Mesangial cell (primary cell): ENCODE results near the gene RGSL1. TPM values are rescaled to one million over a fixed set of nuclear protein-coding genes. Genes with fewer than 3 reads are reported as not detected.

ENCODE experiments used
- total RNA-seq: library from RNA; depleted of rRNA; stranded (reverse); fragments of >200 nt; gene quantifications from 2 replicates; pipeline ENCODE4 v1.2.3, GENCODE V29; 2015

The RGSL1 gene
- not detected in 2 replicates for total RNA-seq

GRCh38 chr1:182450087-182450486 is at the start of gene RGSL1:
TSS of gene RGSL1 (plus strand) at chr1:182450146. CDS start at chr1:182450166, 20 bp downstream.

GRCh38 chr1:182400567-182400966 is 49.4 kb upstream of the RGSL1 start, which contains the start of gene TEDDM1:
TSS of gene TEDDM1 (minus strand) at chr1:182400667. CDS start at chr1:182400485, 182 bp downstream.

GRCh38 chr1:182588500-182589396 is 138.8 kb downstream of the RGSL1 start, which contains the start of gene RNASEL:
TSS of gene RNASEL (minus strand) at chr1:182589256. CDS start at chr1:182586806, 2,450 bp downstream.

GRCh38 chr1:182604175-182605164 is 154.5 kb downstream of the RGSL1 start, which contains the start of gene RGS16:
TSS of gene RGS16 (minus strand) at chr1:182604389. CDS start at chr1:182604259, 130 bp downstream.

Other genes starting within 250 kb of the RGSL1 start
- gene GLUL, start 58.4 kb upstream of the RGSL1 start, total RNA-seq = 116 and 191 TPM in 2 replicates
- not detected in 2 replicates for gene TEDDM1, start 49.5 kb upstream of the RGSL1 start, total RNA-seq
- gene RNASEL, start 139.1 kb downstream of the RGSL1 start, total RNA-seq = 2.6 and 4.1 TPM in 2 replicates
- gene RGS16, start 154.2 kb downstream of the RGSL1 start, total RNA-seq = 0.16 and 0.38 TPM in 2 replicates
- not detected in 2 replicates for gene RGS8, start 234.4 kb downstream of the RGSL1 start, total RNA-seq